WTC11 (cell line): ENCODE results near the gene FRRS1. TPM values are rescaled to one million over a fixed set of nuclear protein-coding genes. Genes with fewer than 3 reads are reported as not detected.
A peak's percentile ranks its signal among the peaks of the same experiment; 100 is the strongest.

ENCODE experiments used
- ATAC-seq: fragments of 200-7000 bp; cut with Tn5 transposase; 2 replicates; pipeline ENCODE4 v1.10.0; 2021; ENCODE audit warnings: mild to moderate bottlenecking, moderate library complexity
- CTCF ChIA-PET: fragments of 300-600 bp; sonication (Branson Sonifier 250); formaldehyde crosslinking; loops from one replicate; lab custom pipeline; 2021; ENCODE audit warnings: antibody characterized with exemption; lab: Charles Lee
- POLR2A ChIA-PET: fragments of 350-600 bp; sonication (Branson Sonifier 250); formaldehyde crosslinking; loops from one replicate; lab custom pipeline; 2021; ENCODE audit warnings: antibody characterized with exemption; lab: Charles Lee
- DNase-seq: peaks from one replicate; pipeline ENCODE4 v3.0.0; 2021; ENCODE audit warnings: low spot score
- H3K27ac Mint-ChIP-seq: 2 replicates; pipeline ENCODE4 v1.8.0; 2021; ENCODE audit warnings: mixed read lengths
- H3K27me3 Mint-ChIP-seq: 2 replicates; pipeline ENCODE4 v1.8.0; 2021; ENCODE audit warnings: low read depth, mild to moderate bottlenecking, moderate library complexity, mixed read lengths
- H3K36me3 Mint-ChIP-seq: 2 replicates; pipeline ENCODE4 v1.8.0; 2021; ENCODE audit warnings: mixed read lengths
- H3K4me1 Mint-ChIP-seq: 2 replicates; pipeline ENCODE4 v1.8.0; 2022; ENCODE audit warnings: mixed read lengths
- H3K4me3 Mint-ChIP-seq: 2 replicates; pipeline ENCODE4 v1.8.0; 2021; ENCODE audit warnings: mild to moderate bottlenecking, moderate library complexity, mixed read lengths
- H3K9me3 Mint-ChIP-seq: 2 replicates; pipeline ENCODE4 v1.8.0; 2021; ENCODE audit warnings: mixed read lengths
- AR ChIP-seq: fragments of 250-450 bp; sonication (Bioruptor Pico); IDR thresholded peaks from 2 replicates; pipeline ENCODE4 v1.9.0; 2021; ENCODE audit warnings: mild to moderate bottlenecking
- ATF6 ChIP-seq: sonication (generic); formaldehyde crosslinking; IDR thresholded peaks from 2 replicates; pipeline ENCODE4 v1.8.1; 2023; ENCODE audit warnings: mild to moderate bottlenecking, missing genetic modification reagents
- CBFB ChIP-seq: sonication (generic); formaldehyde crosslinking; IDR thresholded peaks from 2 replicates; pipeline ENCODE4 v1.8.1; 2022; ENCODE audit warnings: mild to moderate bottlenecking, low read depth, missing genetic modification reagents
- CREB1 ChIP-seq: sonication (generic); formaldehyde crosslinking; IDR thresholded peaks from 2 replicates; pipeline ENCODE4 v1.8.0; 2023; ENCODE audit warnings: mild to moderate bottlenecking, missing genetic modification reagents
- GABPB1 ChIP-seq: sonication (generic); formaldehyde crosslinking; IDR thresholded peaks from 2 replicates; pipeline ENCODE4 v1.8.1; 2023; ENCODE audit warnings: mild to moderate bottlenecking, missing genetic modification reagents
- GTF2I ChIP-seq: fragments of 250-450 bp; sonication (Bioruptor Pico); conservative IDR thresholded peaks from 2 replicates; pipeline ENCODE4 v1.4.0; 2021; ENCODE audit warnings: mild to moderate bottlenecking
- KAT7 ChIP-seq: sonication (generic); formaldehyde crosslinking; IDR thresholded peaks from 2 replicates; pipeline ENCODE4 v1.8.1; 2023; ENCODE audit warnings: missing genetic modification reagents, mild to moderate bottlenecking, borderline replicate concordance
- MAX ChIP-seq: sonication (generic); formaldehyde crosslinking; IDR thresholded peaks from 2 replicates; pipeline ENCODE4 v1.8.0; 2022; ENCODE audit warnings: mild to moderate bottlenecking, missing genetic modification reagents
- NFYB ChIP-seq: sonication (generic); formaldehyde crosslinking; conservative IDR thresholded peaks from 2 replicates; pipeline ENCODE4 v1.8.0; 2022; ENCODE audit warnings: low read depth, missing genetic modification reagents
- NR2C2 ChIP-seq: sonication (generic); formaldehyde crosslinking; IDR thresholded peaks from 2 replicates; pipeline ENCODE4 v1.8.0; 2022; ENCODE audit warnings: mild to moderate bottlenecking, missing genetic modification reagents
- SMAD4 ChIP-seq: sonication (generic); formaldehyde crosslinking; IDR thresholded peaks from 2 replicates; pipeline ENCODE4 v1.8.0; 2022; ENCODE audit warnings: mild to moderate bottlenecking, missing genetic modification reagents
- SP1 ChIP-seq: sonication (generic); formaldehyde crosslinking; conservative IDR thresholded peaks from 2 replicates; pipeline ENCODE4 v1.8.1; 2022; ENCODE audit warnings: missing genetic modification reagents
- TCF7 ChIP-seq: sonication (generic); formaldehyde crosslinking; IDR thresholded peaks from 2 replicates; pipeline ENCODE4 v1.8.0; 2022; ENCODE audit warnings: mild to moderate bottlenecking, low read depth, missing genetic modification reagents, moderate library complexity
- TP53 ChIP-seq: sonication (generic); formaldehyde crosslinking; IDR thresholded peaks from 2 replicates; pipeline ENCODE4 v1.8.1; 2023; ENCODE audit warnings: mild to moderate bottlenecking, missing genetic modification reagents
- USF2 ChIP-seq: sonication (generic); formaldehyde crosslinking; IDR thresholded peaks from 2 replicates; pipeline ENCODE4 v1.8.1; 2023; ENCODE audit warnings: mild to moderate bottlenecking, missing genetic modification reagents, moderate library complexity
- ZNF121 ChIP-seq: sonication (generic); formaldehyde crosslinking; IDR thresholded peaks from 2 replicates; pipeline ENCODE4 v1.8.0; 2023; ENCODE audit warnings: missing genetic modification reagents
- ZNF138 ChIP-seq: sonication (generic); formaldehyde crosslinking; conservative IDR thresholded peaks from 2 replicates; pipeline ENCODE4 v1.8.1; 2022; ENCODE audit warnings: mild to moderate bottlenecking, moderate library complexity, missing genetic modification reagents
- ZNF317 ChIP-seq: sonication (generic); formaldehyde crosslinking; IDR thresholded peaks from 2 replicates; pipeline ENCODE4 v1.8.1; 2023; ENCODE audit warnings: low read depth, mild to moderate bottlenecking, moderate library complexity, missing genetic modification reagents, borderline replicate concordance
- ZNF396 ChIP-seq: fragments of 250-450 bp; sonication (Bioruptor Pico); IDR thresholded peaks from 2 replicates; pipeline ENCODE4 v1.8.0; 2021; ENCODE audit warnings: mild to moderate bottlenecking, moderate library complexity, borderline replicate concordance
- ZNF671 ChIP-seq: fragments of 250-450 bp; sonication (Bioruptor Pico); IDR thresholded peaks from 2 replicates; pipeline ENCODE4 v1.8.0; 2021; ENCODE audit warnings: mild to moderate bottlenecking
- total RNA-seq: library from RNA; stranded (reverse); gene quantifications from 3 replicates; pipeline ENCODE4 v1.2.3, GENCODE V29; 2021
- TF ChIP-seq, protein P1 (sequence below): sonication (generic); formaldehyde crosslinking; IDR thresholded peaks from 2 replicates; pipeline ENCODE4 v1.8.0; 2023; ENCODE audit warnings: missing genetic modification reagents
- TF ChIP-seq, protein P2 (sequence below): sonication (generic); formaldehyde crosslinking; IDR thresholded peaks from 2 replicates; pipeline ENCODE4 v1.8.0; 2022; ENCODE audit warnings: mild to moderate bottlenecking, missing genetic modification reagents
- TF ChIP-seq, protein P3 (sequence below): sonication (generic); formaldehyde crosslinking; conservative IDR thresholded peaks from 2 replicates; pipeline ENCODE4 v1.8.1; 2022; ENCODE audit warnings: mild to moderate bottlenecking, missing genetic modification reagents
- TF ChIP-seq, protein P4 (sequence below): fragments of 250-450 bp; sonication (Bioruptor Pico); IDR thresholded peaks from 2 replicates; pipeline ENCODE4 v1.9.0; 2021; ENCODE audit warnings: moderate library complexity, mild to moderate bottlenecking, inconsistent platforms, borderline replicate concordance

The FRRS1 gene
- total RNA-seq, 1 experiment from 2014 or later: 6.2 TPM

DNA sequence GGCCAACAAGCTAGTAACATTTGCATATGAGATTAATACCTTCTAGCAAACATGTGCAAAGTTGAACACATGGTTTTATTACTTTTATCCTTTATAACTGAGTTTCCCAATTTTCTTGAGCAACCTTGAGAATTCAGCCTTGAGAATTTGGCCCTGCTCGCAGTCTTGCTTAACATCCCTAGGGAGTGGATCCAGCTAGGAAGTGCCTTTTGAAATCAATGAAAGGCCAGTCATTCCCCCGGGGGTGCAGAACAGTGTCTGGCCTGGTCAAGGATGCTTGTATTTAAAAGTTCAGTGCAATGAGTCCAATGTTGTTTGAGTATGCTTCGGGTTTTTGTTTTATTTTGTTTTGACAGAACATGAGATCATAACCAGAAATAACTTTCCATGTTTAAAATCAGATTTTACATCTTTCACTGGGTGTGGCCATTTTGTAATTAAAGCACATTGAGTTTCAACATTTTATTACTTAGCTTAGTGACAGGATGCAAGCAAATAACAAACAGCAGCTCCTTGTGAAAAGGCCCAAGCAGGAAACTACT, 103.8 kb downstream of the FRRS1 start (continued):
- no peak for TF ChIP-seq KAT7 (CRISPR knock-in tag)
- no peak for TF ChIP-seq GTF2I (CRISPR knock-in tag)
- TF ChIP-seq TP53 (CRISPR knock-in tag): no peak
- TF ChIP-seq ZNF396: no peak
- TF ChIP-seq, protein P1, sequence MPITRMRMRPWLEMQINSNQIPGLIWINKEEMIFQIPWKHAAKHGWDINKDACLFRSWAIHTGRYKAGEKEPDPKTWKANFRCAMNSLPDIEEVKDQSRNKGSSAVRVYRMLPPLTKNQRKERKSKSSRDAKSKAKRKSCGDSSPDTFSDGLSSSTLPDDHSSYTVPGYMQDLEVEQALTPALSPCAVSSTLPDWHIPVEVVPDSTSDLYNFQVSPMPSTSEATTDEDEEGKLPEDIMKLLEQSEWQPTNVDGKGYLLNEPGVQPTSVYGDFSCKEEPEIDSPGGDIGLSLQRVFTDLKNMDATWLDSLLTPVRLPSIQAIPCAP (CRISPR knock-in tag): no peak
- TF ChIP-seq, protein P2, sequence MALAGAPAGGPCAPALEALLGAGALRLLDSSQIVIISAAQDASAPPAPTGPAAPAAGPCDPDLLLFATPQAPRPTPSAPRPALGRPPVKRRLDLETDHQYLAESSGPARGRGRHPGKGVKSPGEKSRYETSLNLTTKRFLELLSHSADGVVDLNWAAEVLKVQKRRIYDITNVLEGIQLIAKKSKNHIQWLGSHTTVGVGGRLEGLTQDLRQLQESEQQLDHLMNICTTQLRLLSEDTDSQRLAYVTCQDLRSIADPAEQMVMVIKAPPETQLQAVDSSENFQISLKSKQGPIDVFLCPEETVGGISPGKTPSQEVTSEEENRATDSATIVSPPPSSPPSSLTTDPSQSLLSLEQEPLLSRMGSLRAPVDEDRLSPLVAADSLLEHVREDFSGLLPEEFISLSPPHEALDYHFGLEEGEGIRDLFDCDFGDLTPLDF (CRISPR knock-in tag): no peak
- TF ChIP-seq ATF6 (CRISPR knock-in tag): no peak
- TF ChIP-seq NFYB (CRISPR knock-in tag): no peak
- TF ChIP-seq ZNF121: no peak
- TF ChIP-seq ZNF138 (CRISPR knock-in tag): no peak
- no peak for TF ChIP-seq SP1
- TF ChIP-seq, all 79 proteins: peak for 0

DNA sequence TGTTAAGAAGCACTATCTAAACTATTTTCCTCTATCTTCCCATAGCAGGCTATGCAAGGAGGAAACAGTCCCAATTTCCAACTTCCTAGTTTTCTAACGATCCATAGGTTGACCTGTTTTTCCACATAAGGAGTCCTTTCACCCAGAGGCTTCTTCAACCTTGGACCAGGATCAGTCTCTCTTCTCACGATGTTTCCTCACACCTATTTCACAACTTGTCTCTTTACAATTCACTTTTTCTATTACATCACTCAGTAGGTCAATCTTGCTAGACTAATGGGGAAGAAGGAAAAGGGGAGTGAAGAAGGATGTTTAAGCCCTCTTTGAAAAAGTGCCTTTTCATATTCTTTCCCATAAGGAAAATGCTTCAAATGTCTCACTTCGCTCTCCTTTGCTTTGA, 104.7 kb downstream of the FRRS1 start:
- DNase-seq (no peak), ATAC-seq (no peak)
- CTCF ChIA-PET: no interaction called here
- POLR2A ChIA-PET: no interaction called here
- peaks cover 17% of the 10 kb centered on the region for H3K4me1 Mint-ChIP-seq
- H3K27ac Mint-ChIP-seq: no peak overlapping the region
- TF ChIP-seq TCF7 (CRISPR knock-in tag): no peak
- 0 out of 2 replicates have a peak, but pooled peaks have one; percentile 28 for TF ChIP-seq GABPB1 (CRISPR knock-in tag)
- no peak for TF ChIP-seq NR2C2
- no peak for TF ChIP-seq SMAD4
- H3K4me3 Mint-ChIP-seq: no peak overlapping the region
- no peaks in the 10 kb centered on the region for H3K36me3 Mint-ChIP-seq
- H3K9me3 Mint-ChIP-seq: no peaks in the 10 kb centered on the region
- no peaks in the 10 kb centered on the region for H3K27me3 Mint-ChIP-seq

DNA sequence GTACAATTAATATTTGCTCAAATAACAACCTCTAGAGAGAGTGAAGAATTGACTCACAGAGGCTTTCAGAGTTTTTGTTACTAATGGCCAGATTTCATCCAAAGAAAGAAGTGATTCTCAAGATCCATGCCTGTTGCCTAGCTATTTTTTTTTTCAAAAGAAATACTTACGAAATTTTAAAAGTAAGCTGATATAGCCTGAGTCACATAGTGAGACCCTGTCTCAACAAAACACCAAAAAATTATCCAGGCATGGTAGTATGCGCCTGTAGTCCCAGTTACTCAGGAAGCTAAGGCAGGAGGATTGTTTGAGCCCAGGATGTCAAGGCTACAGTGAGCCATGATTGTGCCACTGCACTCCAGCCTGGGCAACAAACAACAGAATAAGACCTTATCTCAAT, 105.9 kb downstream of the FRRS1 start:
- ChIA-PET POLR2A (no interaction called here), CTCF (no interaction called here)
- Mint-ChIP-seq H3K36me3 (no peaks in the 10 kb centered on the region), H3K27me3 (no peaks in the 10 kb centered on the region), H3K4me3 (no peak overlapping the region), H3K4me1 (peaks cover 12% of the 10 kb centered on the region), H3K27ac (no peak overlapping the region), H3K9me3 (no peaks in the 10 kb centered on the region)
- DNase-seq (no peak), ATAC-seq (no peak)
- TF ChIP-seq, protein P3, sequence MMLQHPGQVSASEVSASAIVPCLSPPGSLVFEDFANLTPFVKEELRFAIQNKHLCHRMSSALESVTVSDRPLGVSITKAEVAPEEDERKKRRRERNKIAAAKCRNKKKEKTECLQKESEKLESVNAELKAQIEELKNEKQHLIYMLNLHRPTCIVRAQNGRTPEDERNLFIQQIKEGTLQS: no peak
- TF ChIP-seq ZNF317 (no peak), TP53 (CRISPR knock-in tag) (no peak), ZNF671 (no peak), AR (CRISPR knock-in tag) (no peak), CBFB (no peak), ZNF396 (no peak), USF2 (CRISPR knock-in tag) (no peak), CREB1 (no peak), MAX (CRISPR knock-in tag) (no peak)
- TF ChIP-seq, protein P4, sequence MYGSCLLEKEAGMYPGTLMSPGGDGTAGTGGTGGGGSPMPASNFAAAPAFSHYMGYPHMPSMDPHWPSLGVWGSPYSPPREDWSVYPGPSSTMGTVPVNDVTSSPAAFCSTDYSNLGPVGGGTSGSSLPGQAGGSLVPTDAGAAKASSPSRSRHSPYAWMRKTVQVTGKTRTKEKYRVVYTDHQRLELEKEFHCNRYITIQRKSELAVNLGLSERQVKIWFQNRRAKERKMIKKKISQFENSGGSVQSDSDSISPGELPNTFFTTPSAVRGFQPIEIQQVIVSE (CRISPR knock-in tag): no peak
